ENCODE data around the gene COL18A1. TPM values are rescaled to one million over a fixed set of nuclear protein-coding genes. Genes with fewer than 3 reads are reported as not detected.

The COL18A1 gene
- total RNA-seq, 4 donors from 2014 or later, result 64.7 to 110 (median 98.9) TPM

DNA sequence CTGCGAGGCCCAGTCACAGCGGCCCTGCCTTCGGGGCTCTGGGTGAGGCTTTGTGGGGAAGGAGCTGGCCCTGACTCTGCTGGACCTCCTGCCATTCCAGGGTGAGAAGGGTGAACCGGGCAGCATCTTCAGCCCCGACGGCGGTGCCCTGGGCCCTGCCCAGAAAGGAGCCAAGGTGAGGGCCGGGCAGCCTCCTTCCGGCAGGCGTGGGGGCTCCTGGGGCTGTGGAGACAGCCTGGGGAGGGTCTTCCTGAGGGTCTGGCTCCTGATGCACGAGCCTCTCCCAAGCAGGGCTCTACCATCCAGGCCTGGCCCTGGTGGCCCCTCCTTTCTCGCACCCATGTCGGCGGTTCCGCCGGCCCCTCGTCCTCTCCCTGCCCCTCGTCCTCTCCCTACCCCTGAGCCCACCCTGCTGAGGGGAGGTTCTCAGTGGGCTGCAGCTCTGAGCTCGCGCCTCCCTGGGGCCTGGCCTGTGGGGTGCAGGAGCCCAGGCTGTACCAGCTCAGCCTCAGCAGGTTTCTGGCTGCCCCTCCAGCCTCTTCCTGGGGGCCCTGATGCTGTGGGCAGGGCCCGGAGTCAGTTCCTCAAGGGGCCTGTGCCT is 88.5 kb downstream of the COL18A1 start:
- TF ChIP-seq, protein P1, sequence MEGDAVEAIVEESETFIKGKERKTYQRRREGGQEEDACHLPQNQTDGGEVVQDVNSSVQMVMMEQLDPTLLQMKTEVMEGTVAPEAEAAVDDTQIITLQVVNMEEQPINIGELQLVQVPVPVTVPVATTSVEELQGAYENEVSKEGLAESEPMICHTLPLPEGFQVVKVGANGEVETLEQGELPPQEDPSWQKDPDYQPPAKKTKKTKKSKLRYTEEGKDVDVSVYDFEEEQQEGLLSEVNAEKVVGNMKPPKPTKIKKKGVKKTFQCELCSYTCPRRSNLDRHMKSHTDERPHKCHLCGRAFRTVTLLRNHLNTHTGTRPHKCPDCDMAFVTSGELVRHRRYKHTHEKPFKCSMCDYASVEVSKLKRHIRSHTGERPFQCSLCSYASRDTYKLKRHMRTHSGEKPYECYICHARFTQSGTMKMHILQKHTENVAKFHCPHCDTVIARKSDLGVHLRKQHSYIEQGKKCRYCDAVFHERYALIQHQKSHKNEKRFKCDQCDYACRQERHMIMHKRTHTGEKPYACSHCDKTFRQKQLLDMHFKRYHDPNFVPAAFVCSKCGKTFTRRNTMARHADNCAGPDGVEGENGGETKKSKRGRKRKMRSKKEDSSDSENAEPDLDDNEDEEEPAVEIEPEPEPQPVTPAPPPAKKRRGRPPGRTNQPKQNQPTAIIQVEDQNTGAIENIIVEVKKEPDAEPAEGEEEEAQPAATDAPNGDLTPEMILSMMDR (IDR thresholded peaks at IDR 0.05), result no peak
- no peak for ATAC-seq (ENCODE audit: low FRiP score)
- no peak for DNase-seq (ENCODE audit: low spot score)

DNA sequence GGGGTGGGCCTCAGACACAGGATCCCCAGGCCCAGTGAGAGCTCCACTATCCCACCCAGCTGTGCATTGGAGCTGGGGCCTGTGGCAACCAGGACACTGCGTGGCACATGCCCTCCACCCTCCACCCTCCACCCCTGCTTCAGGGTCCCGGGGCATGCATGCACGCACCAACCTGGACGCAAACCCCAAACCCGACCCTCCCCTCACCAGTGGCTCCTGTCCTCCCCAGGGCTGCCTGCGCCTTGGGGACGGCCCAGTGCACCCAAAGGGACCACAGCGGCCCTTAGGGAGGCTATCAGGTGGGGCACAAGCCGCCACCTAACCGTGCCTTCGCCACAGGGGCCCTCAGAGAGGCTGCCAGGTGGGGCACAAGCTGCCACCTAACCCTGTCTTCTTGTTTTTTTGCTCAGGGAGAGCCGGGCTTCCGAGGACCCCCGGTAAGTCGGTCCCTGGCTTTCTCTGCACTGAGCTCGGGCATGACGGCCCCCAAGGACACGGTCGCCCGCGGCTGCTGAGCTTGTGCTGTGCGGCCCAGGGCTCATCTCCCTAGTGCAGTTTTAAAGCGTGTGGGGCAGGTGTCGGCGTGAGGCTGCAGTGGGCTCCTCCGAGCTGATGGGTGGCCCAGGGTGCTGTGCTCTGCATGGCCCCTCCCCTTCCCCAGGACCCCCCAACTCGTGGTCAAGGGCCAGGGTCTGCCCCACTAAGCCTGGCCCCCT is 89.3 kb downstream of the COL18A1 start:
- TF ChIP-seq, protein P1 (IDR thresholded peaks at IDR 0.05), result no peak
- no peak for ATAC-seq (ENCODE audit: low FRiP score)
- no peak for DNase-seq (ENCODE audit: low spot score)

DNA sequence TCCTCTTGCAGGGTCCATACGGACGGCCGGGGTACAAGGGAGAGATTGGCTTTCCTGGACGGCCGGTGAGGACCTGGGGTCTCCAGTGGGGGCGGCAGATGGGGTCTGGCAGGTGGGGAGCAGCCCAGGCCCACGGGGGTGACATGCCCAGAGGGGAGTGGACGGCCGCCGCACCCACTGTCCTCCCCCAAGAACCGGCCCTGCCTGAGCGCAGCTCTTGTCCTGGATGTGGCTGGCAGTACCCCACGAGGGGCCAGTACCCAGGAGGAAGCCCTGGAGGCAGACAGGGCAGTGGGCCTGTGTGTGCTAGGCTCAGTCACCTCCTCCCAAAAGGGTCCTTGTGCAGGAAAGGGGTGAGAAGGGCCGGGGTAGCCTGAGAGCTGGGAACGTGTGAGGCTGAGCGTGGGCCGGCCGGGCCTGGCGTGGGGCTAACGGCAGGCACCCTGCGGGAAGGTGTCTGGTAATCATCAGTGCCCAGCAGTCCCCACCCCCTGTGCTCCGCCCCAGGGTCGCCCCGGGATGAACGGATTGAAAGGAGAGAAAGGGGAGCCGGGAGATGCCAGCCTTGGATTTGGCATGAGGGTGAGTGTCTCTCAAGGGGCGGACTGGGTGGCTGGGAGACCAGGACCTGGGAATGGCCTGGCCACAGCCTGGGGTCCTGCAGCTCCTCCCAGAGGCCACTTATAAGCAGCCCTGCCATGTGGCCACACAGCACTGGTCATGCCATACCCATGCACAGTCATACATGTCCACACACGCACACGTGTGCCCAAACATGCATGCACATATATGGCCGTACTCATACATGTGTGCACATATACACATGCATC is 90.1 kb downstream of the COL18A1 start:
- ATAC-seq (ENCODE audit: low FRiP score) (no peak), DNase-seq (ENCODE audit: low spot score) (no peak)
- TF ChIP-seq, protein P1 (IDR thresholded peaks at IDR 0.05), result no peak

GRCh38 chr21:45496151-45496967 is 91.4 kb downstream of the COL18A1 start:
- no peak for ATAC-seq (ENCODE audit: low FRiP score)
- TF ChIP-seq, protein P1 (IDR thresholded peaks at IDR 0.05), result no peak
- DNase-seq (ENCODE audit: low spot score), result no peak

DNA sequence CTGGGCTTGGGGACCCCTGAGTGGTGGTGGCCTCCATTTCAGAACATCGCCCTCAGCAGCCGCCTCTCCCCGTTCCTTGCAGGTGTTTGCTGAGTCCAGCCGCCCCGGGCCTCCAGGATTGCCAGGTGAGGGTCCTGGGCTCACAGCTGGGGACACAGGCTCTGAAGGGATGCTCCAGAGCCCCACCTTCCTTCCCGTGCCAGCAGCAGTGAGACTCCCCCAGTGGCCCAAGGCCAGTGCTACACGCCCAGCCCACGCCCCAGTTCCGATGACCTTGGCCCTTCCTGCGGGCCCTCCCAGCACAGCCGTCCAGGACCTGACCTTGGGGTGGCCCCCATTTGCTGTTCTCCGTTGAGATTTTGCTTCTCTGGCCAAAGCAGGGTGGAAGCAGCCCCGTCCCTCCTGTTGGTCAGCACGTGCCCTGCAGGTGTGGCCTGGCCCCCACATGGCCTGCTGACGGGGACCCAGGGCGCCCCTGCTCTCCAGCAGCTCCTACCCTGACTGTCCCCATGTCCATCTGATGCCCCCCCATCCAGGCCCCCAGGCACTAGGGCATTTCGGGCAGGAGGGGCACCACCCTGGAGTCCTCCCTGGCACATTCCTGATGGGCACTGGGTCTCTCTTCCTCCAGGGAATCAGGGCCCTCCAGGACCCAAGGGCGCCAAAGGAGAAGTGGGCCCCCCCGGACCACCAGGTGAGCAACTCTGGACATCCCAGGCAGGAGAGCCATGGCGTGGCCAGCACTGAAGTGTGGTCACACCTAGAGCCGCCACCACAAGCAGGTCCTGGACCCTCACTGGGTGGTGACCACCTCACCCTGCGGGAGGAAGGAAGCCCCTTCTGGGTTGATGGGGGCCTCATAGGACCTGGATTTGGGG is 92.2 kb downstream of the COL18A1 start:
- TF ChIP-seq, protein P1 (IDR thresholded peaks at IDR 0.05), result no peak
- ATAC-seq (ENCODE audit: low FRiP score) (no peak), DNase-seq (ENCODE audit: low spot score) (no peak)
